A549 treated with AZD2906 at 1 μM for 4 hours (cell line): Measurements from ENCODE around the gene ARHGAP5. TPM values are rescaled to one million over a fixed set of nuclear protein-coding genes. Genes with fewer than 3 reads are reported as not detected.

Experiments
- total RNA-seq: library from RNA; stranded (reverse); fragments of 200-300 nt; extraction: Qiagen RNA extraction; gene quantifications from 5 replicates; pipeline ENCODE4 v1.2.3, GENCODE V29; 2022

Gene ARHGAP5
- total RNA-seq: 25.0 to 38.9 TPM (median 31.7 TPM) in 5 replicates

GRCh38 chr14:32077081-32078022 lies at the start of gene ARHGAP5:
Gene ARHGAP5, plus strand, starts transcription at chr14:32077304. Its CDS starts 13,366 bp downstream, at chr14:32090670.

GRCh38 chr14:32201816-32202490 lies 124.8 kb downstream of the ARHGAP5 start, which contains the start of gene RNU6-7:
Gene RNU6-7, plus strand, starts transcription at chr14:32202045.

GRCh38 chr14:32202998-32203882 lies 126.1 kb downstream of the ARHGAP5 start, which contains the start of gene RNU6-8:
Gene RNU6-8, minus strand, starts transcription at chr14:32203269.

Other genes with a start within 250 kb of the ARHGAP5 start
- gene RNU6-7, start 124.7 kb downstream of the ARHGAP5 start, total RNA-seq: not detected in 5 replicates
- gene RNU6-8, start 126.0 kb downstream of the ARHGAP5 start, total RNA-seq: not detected in 5 replicates